COLO829 (cell line): ENCODE measurements around the gene PTGIS.
"Not testable (repeated sequence)": the region's sequence is repeated elsewhere in the genome, so short reads cannot be mapped to it uniquely, and the experiment has no call there.

Experiments used
- DNase-seq: peaks from one replicate; pipeline ENCODE4 v3.0.0; 2012; ENCODE audit warnings: low spot score

The PTGIS gene

DNA sequence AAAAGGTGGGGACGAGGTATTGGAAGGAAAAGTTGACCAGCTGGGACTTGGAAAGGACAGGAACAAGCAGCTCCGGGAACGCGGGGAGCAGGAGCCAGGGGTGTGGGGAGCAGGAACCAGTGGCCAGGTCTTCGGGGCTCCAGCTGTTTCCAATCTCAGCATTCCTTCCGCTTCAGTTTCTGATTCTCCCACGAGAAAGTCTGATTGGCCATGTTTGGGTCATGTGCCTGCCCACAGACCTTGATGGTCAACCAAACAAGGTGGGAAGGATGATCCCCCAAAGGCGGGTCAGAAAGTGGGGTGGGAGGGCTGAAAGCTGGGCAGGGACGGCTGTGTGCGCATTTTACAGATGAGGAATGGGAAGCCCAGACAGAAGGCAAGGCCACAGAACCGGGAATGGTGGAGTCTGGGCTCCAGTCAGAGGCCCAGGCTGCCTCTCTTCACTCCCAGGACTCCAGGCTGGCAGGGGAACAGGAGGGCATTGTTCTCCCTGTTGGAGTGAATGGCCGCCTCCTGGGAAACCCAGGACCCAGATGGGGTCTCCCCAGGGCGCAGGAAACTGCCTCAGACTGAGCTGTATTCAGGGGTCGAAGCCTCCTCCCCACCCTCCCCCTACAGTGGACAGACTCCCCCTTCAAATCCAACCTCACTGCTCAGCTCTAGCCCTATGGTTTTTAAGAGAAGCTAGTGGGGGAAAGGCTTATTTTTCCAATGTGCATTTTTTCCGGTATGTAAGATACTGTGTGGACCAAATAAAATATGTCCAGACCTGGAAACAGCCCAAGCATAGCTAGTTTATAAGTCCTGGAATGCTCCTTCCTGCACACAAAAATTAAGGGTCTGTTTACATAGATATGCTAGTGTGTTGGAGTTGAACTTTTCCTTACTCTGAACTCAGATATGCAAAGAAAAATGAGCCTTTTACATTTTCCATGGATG is 12.2 kb upstream of the PTGIS start:
- peak; percentile 70 for DNase-seq

DNA sequence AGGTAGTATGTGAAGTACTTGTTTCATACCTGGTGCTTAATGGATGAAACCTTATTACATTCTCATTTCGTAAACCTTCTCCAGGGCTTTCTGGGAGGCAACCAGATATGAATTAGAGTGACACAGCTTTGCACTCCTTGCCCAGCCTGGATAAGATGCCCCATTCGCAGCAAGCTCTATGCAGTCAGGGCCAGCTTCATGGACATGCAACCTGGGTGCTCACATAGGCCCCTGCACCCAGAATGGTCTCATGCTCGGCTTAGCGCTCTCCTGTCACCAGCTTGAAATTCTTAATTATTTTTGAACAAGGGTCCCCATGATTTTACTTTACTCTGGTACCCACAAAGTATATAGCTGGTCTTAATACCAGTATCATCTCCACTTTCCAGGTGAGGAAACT is 11.3 kb upstream of the PTGIS start:
- DNase-seq: no peak

DNA sequence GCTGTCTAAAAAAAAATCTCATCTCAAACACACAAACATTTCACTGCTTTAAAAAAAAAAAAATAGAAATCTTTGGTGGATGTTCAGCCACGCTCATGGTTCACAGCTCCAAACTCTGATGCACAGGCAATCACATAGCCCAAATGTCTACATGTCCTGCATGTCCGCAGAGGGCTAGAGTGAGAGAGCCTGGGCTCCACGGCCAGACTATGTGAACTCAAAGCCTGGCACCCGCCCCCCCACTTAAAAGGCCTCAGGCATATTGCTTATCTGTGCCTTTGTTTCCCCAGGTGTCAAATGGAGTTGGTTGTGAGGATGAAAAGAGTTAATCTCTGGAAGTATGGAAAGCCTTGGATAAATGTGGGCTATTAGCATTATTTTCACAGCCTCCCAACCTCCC is 10.5 kb upstream of the PTGIS start:
- no peak for DNase-seq

DNA sequence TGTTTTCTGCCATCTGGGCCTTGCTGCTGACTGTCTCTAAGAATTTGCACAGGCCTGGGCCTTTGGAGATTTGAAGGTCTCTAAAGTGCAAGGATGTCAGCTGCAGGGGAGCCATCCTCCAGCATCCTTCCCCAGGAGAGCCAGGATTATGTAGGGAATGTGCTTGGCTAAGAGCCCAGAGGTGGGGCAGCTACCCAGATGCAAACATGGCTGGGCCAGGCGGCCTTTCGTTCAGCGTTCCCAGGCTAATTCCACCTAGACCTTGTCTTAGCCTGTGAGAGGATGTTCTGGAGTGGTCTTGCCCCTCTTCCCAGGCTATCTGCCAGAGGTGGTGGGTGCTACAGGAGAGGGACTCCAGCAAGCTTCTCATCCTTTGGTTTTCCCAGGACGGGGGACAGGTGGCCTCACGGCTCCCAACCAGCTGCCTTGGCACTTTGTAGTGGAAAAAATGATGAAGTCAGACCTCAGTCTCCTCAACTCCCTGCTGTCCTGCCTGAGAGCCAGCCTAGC is 7.7 kb upstream of the PTGIS start:
- no peak for DNase-seq

DNA sequence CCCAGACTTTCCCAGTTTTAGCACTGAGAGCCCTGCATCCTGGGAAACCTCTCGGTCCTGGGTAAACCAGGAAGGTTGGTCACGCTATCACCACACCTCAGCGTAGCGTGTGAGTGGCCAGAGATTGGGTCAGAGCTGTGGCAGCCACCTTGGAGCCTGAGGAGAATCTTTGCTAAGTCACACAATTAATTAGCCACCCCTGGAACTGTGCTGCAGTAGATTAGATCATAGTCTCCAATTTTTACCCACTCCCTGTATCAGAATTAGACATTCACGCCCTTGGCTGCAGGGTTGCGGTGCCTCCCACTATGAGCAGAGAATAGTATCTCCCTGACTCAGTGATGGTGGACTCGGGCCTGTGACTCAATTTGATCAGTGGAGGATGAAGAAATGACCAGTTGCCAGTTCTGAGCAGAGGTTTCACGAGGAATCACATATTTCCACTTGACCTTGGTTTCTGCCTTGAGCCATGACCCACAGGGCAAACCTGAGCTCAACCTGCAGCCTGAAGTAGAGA is 6.0 kb upstream of the PTGIS start:
- no peak for DNase-seq

DNA sequence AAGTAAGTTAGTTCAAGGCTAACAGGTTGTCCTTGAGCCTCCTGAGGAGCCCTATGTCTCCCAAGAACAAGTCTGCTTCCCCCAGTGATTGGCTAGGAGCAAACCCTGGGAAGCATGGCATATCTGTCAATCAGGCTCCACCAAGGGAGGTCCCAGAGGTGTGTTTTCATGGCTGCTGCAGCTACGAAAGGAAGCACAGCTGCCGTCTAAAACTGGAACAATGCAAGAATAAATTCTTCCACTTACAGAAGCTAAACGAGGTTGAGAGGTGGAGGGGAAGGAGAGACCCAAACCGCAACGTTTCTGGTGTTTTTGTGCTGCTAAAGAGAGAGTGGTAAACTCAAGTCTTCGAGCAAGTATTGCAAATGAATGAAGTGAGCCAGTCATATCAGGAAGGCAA is 4.9 kb upstream of the PTGIS start:
- no peak for DNase-seq

DNA sequence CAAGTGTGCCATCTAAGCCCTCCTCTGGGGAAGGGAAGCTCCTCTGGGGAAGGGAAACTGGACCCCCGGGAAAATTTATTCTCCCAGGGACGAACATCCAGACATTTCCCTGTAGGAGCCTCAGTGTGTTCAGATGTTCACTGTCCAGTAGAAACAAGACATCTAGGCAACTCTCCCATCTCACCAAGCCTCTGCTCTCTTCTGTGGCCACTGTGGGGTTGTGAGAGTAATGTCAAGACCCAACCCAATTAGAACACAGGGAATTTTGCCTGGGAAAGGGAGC is 3.6 kb upstream of the PTGIS start:
- no peak for DNase-seq

DNA sequence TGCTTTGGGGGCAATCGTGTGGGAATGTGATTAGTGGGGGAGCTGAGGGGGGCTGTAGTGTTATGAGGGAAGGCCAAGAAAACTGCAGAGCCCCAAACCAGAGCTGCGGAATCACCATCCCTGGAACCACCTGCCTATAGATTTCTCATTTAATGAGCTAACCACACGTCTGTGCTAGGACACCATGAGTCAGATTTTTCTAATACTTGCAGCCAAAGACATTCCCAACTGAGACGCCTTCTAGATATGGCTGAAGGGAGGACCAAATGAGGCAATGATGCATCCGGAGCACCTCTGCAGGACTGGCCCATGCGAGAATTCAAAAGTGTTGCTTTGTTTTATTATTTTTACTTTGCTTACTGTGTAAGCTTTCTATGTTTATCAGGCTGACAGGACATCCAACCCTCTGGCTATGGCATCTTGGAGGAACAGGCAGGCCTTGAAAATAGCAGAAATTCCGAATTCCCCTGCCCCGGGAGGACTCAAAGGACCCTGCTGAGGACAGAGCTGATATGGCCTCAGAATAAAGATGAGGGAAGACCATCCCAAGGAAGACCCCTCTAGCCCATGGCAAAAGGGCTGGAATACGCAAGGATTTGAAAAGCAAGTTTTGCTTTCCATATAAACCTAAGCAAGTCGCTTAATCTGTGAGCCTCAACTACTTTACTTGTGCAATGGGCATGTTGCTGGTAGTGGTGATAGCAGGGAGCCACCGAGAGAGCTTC is 3.1 kb upstream of the PTGIS start:
- DNase-seq: no peak

DNA sequence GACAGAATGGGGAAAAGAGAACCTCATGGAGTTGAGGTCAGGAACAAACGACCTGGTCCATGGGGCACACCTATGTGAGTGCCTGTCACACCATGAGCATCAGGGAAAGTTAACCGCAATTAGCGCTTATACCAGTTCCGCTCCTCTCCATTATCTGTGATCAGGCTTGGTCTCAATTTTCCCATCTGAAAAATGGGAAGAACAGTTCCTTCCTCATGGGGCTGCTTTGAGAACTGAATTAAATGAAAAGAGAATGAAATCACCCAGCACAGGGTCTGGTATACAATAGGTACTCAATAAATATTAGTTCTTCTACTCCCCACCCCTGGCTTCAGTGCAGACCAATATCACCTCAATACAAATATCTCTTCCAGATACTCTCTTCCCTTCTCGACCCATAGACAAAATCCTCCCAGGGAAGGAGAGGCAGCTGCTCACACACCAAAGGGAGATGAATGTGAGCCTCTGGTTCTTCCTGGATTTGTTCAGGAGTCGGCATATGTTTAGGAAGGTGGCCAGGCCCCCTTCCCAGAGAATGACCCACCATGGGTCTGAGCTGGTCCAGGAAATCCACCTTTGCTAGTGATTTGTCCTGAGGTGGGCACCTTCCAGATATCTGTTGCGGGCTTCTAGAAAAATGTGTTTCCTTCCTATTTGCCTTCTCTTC is 2.4 kb upstream of the PTGIS start:
- DNase-seq: no peak

DNA sequence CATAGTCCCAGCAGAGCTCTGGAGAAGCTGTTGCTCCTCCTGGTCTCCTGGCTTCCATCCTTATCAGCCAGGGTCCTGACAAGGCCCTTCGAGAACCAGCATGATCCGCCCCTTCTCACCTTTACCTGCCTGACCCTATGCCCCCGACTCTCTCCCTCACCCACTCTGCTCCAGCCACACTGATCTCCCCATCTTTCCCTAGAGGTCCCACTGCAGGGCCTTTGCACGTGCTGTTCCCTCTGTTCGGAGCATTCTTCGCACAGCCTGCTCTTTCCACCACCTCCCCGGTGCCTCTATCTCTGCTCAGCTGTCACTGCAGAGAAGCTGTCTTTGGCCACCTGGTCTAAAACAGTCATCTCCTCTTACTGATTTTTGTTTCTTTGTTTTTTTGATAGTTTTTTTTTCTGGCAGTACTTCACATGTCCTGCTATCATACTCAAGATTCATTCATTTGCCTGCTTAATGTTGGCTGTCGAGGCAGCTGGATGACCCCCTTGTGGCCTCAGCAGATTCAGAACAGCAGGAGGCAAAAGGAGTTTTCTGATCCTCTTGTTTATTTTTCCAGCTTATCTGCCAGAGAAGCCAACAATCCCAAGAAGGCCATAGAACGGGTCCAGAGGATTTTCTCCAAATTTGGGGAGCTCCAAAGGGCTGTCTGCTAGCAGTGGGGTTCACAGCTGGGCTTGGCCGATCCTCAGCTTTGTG is 1.6 kb upstream of the PTGIS start:
- DNase-seq: no peak

DNA sequence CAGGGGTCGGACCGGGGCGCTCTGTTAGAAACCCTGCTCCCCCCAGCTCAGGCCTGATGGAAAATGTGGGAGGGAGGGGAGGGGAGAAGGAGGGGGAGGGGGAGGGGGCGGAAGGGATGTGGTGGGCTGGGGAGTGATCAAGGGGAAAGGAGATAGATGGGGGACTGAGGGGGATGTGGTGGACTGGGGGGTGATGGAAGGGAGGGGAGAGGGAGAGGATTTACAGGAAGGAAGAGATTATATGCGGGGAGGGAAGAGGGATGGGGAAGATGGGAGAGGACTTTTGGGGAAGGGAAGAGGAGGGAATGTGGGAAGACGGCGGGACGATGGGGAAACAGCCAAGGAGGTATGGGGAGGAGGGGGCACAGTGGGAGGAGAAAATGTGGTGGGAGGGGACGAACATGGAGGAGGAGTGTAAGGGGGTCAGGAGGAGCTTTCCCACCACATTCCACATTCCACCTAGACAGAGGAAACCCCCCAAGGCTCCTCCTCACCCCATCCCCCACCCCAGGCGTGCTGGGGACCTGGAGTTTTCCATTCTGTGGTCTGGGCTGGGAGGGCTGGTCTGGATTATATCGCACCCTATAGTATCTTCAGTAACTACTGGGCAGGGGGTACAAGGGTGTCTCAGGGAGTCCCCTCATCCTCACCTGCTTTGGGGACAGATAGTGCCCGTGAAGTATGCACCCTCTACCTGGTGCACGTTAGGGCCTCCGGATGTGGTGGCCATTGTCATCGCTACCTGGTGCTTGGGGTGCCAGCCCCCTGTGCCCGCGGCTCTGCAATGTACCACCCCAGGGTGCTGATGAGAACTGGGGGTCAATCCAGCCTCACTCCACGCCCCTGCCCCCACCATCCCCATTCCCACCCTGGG is 578 bp upstream of the PTGIS start:
- DNase-seq: no peak

DNA sequence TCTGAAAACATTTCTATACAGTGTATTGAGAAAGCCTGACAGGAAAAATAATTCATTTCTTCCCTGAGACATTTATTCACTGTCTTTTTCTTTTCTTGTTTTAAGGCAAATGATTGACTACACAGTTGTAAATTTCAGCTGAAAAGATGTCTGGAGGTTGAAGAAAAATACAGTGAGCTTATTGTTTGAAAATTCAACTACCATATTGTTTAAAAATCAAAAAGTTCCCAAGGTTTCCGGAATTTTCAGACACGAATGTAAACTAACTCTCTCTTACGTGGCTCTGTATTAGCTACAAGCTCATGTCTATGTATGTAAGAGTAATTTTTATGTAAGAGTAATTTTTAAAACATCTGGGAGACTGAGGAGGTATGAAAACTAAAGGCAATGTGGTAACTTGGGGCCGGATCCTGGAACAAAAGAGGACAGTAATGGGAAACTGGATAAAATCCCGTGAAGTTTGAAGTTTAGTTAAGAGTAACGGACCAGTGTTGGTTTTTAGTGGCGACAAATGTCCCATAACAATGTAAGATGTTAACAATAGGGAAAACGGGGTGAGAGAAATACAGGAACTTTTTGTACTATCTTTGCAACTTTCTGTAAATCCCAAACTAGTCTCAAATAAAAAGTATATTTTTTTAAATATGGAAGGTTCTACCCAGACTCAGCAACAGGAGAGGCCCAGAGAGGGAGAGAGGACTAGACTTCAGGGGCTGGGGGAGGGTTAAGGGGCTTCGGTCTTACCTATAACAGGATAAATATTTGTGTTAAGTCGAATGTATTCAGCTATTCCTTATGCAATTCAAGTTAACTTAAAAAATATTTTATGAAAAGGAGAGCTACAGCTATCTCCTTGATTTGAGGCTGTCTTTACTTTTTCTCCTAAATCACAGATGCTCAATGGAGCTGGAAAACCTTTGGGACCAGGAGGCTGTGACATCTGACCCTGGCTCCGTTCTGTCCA is 1.3 kb downstream of the PTGIS start:
- DNase-seq: peak; percentile 70

DNA sequence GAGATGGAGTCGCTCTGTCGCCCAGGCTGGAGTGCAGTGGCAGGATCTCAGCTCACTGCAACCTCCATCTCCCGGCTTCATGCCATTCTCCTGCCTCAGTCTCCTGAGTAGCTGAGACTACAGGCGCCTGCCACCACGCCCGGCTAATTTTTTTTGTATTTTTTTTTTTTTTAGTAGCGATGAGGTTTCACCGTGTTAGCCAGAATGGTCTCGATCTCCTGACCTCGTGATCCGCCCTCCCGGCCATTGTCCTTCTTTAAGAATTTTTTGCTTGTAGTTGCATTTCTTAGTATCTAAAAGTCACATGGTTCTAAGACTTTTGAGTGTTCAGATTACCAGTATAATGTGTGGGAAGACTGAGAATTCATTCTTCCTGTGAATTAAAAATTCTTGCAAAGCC is 2.9 kb downstream of the PTGIS start:
- DNase-seq: not testable (repeated sequence)

DNA sequence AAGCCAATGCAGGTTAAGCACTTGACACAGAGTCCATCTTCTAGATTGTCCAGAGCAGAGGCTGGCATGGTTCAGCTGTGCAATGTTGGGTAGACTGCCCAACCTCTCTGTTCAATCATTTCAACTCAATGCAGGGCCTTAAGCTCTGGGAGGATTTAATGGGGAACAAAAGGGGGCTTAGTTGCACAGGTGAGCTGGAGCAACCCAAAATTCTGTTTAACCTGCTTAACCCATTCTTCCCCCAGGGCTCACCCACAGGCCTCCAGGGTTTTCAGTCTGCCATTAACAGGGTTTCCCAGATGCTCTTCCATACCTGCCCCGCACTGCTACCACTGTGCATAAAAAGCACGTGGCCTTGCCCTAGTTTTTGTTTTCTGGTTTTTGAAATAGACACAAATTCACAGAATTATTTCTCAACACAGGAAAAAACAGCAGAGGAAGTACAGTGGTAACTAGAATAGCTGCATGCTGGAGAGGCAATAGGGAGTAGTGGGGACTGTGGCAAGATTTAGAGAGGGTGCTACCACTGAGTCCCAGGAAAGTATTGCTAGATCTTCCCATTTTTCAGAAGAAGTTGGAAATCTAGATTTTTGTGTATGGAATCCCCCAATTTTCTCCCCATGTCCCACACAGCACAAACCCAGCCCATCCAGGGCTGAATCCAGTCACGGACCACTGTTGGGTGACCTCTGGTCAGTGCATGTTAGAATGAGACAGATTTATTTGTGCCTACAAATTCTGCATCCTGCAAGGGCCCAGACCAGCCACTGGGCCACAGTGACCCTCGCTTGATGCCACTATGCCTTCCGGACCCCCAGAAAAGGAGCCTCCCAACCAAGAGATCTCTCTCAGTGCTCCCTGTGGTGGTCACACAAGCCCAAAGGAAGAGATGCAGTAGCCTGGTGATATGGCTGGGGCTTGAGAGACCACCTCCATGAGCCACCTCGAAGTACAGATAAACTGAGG is 4.6 kb downstream of the PTGIS start:
- DNase-seq: no peak

DNA sequence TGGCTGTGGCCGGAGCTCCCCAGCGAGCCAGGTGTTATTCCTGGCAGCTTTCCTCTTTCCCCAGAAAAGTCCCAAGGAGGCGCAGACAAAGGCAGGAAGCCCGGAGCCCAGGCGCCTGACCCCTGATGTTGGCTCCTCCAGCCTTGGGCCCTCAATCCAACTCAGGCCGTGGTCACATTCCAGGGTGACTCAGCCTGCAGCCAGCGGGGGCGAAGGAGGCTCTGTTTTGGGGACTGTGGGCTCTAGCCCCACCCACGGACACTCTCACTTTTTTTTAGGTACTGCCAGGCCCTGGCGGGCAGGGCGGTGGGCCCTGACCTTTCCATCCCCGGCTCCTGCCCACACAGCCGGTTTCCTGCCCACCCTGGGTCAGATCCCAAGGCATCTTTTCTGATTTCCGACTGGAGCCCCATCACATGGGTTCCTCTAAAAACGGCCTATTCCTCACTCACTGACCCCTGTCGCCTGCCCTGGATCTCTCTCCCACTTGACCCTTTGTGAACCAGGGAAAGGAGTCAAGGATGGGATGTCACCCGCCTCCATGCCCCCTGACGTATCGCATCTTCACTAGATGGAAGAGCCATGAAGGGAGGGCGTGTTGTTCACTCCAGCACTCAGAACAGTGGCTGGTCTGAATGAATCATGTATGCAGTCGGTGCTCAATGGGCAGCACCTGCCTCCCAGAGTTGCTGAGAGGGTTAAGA is 5.5 kb downstream of the PTGIS start:
- DNase-seq: peak; percentile 33

DNA sequence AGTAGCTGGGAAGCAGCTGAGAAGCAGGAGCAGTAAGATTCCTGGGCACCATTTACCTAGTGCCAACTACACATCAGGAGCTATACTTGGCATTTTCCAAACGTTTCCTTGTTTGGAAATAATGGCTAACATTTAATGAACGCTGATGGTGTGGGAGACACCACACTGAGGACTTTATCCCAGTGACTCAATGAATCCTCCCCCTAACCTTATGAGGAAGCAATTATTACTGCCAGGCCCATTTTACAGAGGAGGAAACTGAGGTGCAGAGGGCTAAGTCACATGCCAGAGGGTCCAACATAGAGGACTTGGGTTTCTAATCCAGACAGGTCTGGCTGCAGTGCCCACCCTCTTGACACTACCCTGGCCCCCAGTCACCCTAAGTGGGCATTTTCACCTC is 6.1 kb downstream of the PTGIS start:
- DNase-seq: no peak

DNA sequence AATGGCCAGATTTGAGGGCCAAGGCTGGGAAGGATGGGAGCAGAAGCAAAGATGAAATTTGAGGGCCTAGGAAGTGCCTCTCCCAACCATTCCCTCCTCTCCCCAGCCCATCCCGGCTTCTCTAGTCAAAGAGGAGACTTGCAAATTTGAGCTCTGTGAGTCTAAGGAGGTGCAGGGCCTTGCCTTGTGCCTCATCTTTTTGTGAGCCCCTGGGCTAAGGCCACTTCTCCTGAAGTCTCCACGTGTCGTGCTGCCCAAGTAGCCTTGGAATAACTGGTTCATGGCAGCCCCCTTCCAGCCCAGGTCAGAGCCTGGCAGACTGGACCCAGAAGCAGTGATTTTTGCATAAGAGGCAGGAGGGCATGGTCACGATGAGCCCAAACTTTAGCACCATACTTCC is 6.7 kb downstream of the PTGIS start:
- DNase-seq: no peak

DNA sequence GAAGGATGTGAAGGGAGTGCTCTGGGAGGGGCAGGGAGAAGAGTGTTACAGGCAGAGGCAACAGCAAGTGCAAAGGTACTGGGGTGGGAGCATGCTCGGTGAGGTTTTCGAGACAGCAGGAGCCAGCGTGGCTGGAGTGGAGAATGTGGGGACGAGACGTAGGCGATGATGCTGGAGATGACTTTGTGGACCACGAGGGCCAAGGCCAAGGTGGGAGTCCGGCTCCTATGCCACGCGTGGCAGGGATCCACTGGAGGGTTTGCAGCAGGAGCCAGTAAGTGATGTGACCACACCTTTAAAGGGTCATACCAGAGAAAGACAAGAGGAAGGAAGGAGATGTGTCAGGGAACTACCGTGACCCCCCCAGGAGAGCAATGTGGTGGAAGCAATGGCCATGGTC is 7.3 kb downstream of the PTGIS start:
- DNase-seq: no peak
